Measurements from ENCODE around the gene SHISAL1.

DNA sequence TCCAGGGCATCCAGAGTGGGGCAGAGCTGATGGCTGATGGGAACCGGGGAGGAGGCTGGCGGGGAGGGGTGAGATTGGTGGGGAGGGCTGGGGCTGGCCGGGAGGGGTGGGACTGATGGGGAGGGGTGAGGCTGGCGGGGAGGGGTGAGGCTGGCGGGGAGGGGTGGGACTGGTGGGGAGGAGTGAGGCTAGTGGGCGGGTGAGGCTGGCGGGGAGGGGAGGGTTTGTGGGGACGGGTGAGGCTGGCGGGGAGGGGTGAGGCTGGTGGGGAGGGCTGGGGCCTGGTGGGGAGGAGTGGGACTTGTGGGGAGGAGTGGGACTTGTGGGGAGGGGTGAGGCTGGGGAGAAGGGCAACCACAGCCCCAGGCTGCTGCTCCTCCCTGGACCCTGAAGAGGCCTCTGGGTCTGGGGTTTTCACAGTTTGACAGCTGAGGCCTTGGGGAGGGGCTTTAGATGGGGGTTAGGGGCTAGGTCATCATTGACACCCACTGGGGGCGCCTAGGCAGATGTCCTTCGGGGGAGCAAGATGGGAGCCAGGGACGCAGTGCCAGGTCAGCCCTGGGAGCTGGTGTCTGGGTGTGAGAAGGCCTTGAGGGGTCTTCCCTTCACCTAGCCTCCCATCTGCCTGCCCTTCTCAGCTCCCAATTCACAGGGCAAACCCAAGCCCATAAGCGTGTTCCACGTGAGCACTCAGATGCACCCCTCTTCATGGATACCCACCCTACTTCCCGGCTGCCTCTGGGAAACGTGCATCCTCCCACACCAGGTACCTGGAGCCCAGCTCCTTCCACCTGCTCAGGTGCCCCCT lies 105.4 kb downstream of the SHISAL1 start:
- TF ChIP-seq EZH2phosphoT487 (IDR thresholded peaks at IDR 0.05; ENCODE audit: insufficient read depth, low read depth) (no peak), EZH2 (IDR thresholded peaks at IDR 0.05; ENCODE audit: insufficient read depth, poor library complexity, severe bottlenecking) (no peak)
